ENCODE data around the gene TMC1. TPM values are rescaled to one million over a fixed set of nuclear protein-coding genes. Genes with fewer than 3 reads are reported as not detected.

Gene TMC1
- polyA plus RNA-seq, 3 donors = 0.16 to 0.55 (median 0.40) TPM

DNA sequence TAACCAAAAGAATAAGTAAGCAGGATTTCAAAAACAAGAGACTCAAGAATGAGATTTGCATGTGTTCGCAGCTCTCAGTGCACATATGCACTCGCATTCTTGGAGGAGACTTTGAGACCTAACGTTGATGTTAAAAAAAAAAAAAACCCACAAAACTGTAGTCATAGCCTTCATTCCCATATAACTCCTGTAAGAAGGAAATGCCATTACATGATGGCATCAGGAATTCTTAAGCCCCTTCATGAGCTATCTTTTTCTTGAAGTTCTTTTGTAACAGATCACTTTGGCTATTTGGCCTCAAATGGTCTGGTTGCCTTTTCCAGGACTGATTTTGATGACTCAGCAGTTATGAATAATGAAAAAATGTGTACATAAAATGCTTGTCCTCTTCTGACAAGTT lies 317.7 kb downstream of the TMC1 start:
- no peaks in the 10 kb centered on the region for H3K27me3 ChIP-seq (ENCODE audit: control insufficient read depth in 2 of 2, insufficient read depth in 2 of 2, low read length in 2 of 2)
- no peak overlapping the region for H3K4me2 ChIP-seq (replicated peaks; ENCODE audit: extremely low read depth, low read length, poor library complexity, severe bottlenecking)
- H3K79me2 ChIP-seq (ENCODE audit: insufficient read depth, low read length) = no peaks in the 10 kb centered on the region
- no peaks in the 10 kb centered on the region for H3K4me1 Mint-ChIP-seq
- H4K20me1 ChIP-seq (ENCODE audit: insufficient read depth, low read length) = no peaks in the 10 kb centered on the region
- TF ChIP-seq, protein P1, sequence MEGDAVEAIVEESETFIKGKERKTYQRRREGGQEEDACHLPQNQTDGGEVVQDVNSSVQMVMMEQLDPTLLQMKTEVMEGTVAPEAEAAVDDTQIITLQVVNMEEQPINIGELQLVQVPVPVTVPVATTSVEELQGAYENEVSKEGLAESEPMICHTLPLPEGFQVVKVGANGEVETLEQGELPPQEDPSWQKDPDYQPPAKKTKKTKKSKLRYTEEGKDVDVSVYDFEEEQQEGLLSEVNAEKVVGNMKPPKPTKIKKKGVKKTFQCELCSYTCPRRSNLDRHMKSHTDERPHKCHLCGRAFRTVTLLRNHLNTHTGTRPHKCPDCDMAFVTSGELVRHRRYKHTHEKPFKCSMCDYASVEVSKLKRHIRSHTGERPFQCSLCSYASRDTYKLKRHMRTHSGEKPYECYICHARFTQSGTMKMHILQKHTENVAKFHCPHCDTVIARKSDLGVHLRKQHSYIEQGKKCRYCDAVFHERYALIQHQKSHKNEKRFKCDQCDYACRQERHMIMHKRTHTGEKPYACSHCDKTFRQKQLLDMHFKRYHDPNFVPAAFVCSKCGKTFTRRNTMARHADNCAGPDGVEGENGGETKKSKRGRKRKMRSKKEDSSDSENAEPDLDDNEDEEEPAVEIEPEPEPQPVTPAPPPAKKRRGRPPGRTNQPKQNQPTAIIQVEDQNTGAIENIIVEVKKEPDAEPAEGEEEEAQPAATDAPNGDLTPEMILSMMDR (IDR thresholded peaks at IDR 0.05) = no peak
- no peak overlapping the region for H3K9ac ChIP-seq (ENCODE audit: insufficient read depth, low read length, poor library complexity, severe bottlenecking)
- H3K9me3 ChIP-seq (replicated peaks in 1 of 2; ENCODE audit: control insufficient read depth in 1 of 2, insufficient read depth in 1 of 2, low read length in 2 of 2) = peaks cover 0 to 8% of the 10 kb centered on the region in 2 donors
- no peaks in the 10 kb centered on the region for H3K36me3 Mint-ChIP-seq
- no peak for DNase-seq
- peaks cover 0 to 5% (median 3%) of the 10 kb centered on the region in 7 donors for H3K9me3 Mint-ChIP-seq
- no peaks in the 10 kb centered on the region for H3K4me1 ChIP-seq (ENCODE audit: control insufficient read depth in 1 of 2, insufficient read depth in 2 of 2, low read length in 2 of 2)
- no peaks in the 10 kb centered on the region for H3K36me3 ChIP-seq (replicated peaks in 1 of 2; ENCODE audit: control insufficient read depth in 1 of 2, insufficient read depth in 2 of 2, low read length in 2 of 2)
- H3K4me3 Mint-ChIP-seq = no peak overlapping the region
- H3K27me3 Mint-ChIP-seq (ENCODE audit: low read depth in 3 of 3) = peaks cover 1 to 3% (median 3%) of the 10 kb centered on the region in 3 donors
- no peak overlapping the region for H3K4me3 ChIP-seq (replicated peaks in 1 of 3; ENCODE audit: low read depth in 2 of 3, low read length in 3 of 3)
- intact Hi-C loops (cut with micrococcal nuclease) = no loop called here
- whole genome bisulfite sequencing (ENCODE audit: insufficient coverage) = no CpG with 5 or more reads among the region's 3 CpGs
- H3K27ac Mint-ChIP-seq = no peak overlapping the region
- H3K27ac ChIP-seq (ENCODE audit: low read depth in 1 of 2, low read length in 2 of 2) = no peak overlapping the region
- H2AFZ ChIP-seq (ENCODE audit: insufficient read depth, low read depth, low read length, poor library complexity, severe bottlenecking) = no peak overlapping the region

DNA sequence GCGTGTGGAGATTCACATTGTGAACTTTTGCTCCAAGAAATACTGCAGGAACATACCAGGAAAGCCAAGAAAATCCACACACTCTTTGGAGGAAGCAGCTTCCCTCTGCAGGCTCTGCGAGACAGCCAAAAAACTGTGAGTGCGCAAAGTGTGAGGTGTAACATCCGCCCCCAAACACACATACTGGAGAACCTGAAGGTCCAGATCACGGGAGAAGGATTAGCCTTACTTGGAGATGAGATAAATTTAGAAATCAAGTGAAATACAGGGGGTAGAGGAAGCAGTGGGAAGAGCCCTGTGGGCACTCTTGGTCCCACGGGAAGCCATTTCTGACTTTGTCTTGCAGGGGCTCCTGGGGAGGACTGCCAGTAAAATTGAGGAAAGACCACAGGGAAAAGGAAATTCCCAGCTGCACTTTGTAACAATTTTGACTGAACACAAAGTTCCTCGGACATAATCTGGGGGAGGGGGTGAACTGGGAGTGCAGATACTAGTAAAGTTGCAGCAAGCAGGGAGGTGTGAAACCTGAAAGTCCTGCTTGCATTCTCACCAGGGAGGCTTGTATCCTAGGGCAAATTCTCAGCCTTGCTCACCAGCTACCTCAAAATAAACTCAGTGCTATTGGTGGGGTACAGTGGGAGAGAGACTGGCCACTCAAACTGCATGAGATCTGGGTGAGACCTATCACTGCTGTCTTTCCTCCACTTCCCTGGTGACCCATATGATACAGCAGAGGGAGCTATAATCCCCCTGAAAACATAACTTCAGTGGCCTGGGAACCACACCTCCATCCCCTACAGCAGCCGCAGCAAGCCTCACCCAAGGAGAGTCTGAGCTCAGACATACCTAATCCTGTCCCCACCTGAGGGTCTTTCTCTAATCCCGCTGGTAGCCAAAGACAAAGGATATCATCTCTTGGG lies 322.4 kb downstream of the TMC1 start:
- Histone ChIP-seq H4K20me1 (ENCODE audit: insufficient read depth, low read length) (no peaks in the 10 kb centered on the region), H3K36me3 (replicated peaks in 1 of 2; ENCODE audit: control insufficient read depth in 1 of 2, insufficient read depth in 2 of 2, low read length in 2 of 2) (no peaks in the 10 kb centered on the region), H3K4me1 (ENCODE audit: control insufficient read depth in 1 of 2, insufficient read depth in 2 of 2, low read length in 2 of 2) (no peaks in the 10 kb centered on the region), H3K4me2 (replicated peaks; ENCODE audit: extremely low read depth, low read length, poor library complexity, severe bottlenecking) (no peak overlapping the region), H3K27ac (ENCODE audit: low read depth in 1 of 2, low read length in 2 of 2) (no peak overlapping the region), H3K79me2 (ENCODE audit: insufficient read depth, low read length) (no peaks in the 10 kb centered on the region), H3K4me3 (replicated peaks in 1 of 3; ENCODE audit: low read depth in 2 of 3, low read length in 3 of 3) (no peak overlapping the region), H2AFZ (ENCODE audit: insufficient read depth, low read depth, low read length, poor library complexity, severe bottlenecking) (no peak overlapping the region), H3K27me3 (ENCODE audit: control insufficient read depth in 2 of 2, insufficient read depth in 2 of 2, low read length in 2 of 2) (no peaks in the 10 kb centered on the region), H3K9me3 (replicated peaks in 1 of 2; ENCODE audit: control insufficient read depth in 1 of 2, insufficient read depth in 1 of 2, low read length in 2 of 2) (peaks cover 15% of the 10 kb centered on the region in 2 donors), H3K9ac (ENCODE audit: insufficient read depth, low read length, poor library complexity, severe bottlenecking) (no peak overlapping the region)
- no peak overlapping the region for H3K4me3 Mint-ChIP-seq
- H3K36me3 Mint-ChIP-seq = no peaks in the 10 kb centered on the region
- peaks cover 10 to 21% (median 20%) of the 10 kb centered on the region in 7 donors for H3K9me3 Mint-ChIP-seq
- H3K4me1 Mint-ChIP-seq = no peaks in the 10 kb centered on the region
- H3K27ac Mint-ChIP-seq = no peak overlapping the region
- DNase-seq = no peak
- TF ChIP-seq, protein P1 (IDR thresholded peaks at IDR 0.05) = no peak
- 97% methylated on average over 5 of the region's 9 CpGs for WGBS (ENCODE audit: insufficient coverage)
- intact Hi-C loops (cut with micrococcal nuclease) = no loop called here
- H3K27me3 Mint-ChIP-seq (ENCODE audit: low read depth in 3 of 3) = peaks cover 1 to 3% (median 2%) of the 10 kb centered on the region in 3 donors
